Fibroblast of lung (primary cell): Measurements from ENCODE around the gene NFAT5.

Experiments
- CTCF ChIP-seq, 2 donors: IDR thresholded peaks in 1 of 2; conservative IDR thresholded peaks in 1 of 2; 1 replicate in 1 of 2; 2 replicates in 1 of 2; pipeline ENCODE4 v1.5.1; 2011 to 2012; ENCODE audit warnings: low read length in 2 of 2, control low read depth in 1 of 2, inconsistent platforms in 1 of 2, low read depth in 1 of 2, mild to moderate bottlenecking in 1 of 2
- EZH2 ChIP-seq: IDR thresholded peaks from 2 replicates; pipeline ENCODE4 v1.5.1; 2012; ENCODE audit warnings: low read length, control low read depth, mild to moderate bottlenecking; ENCODE audit errors: missing control alignments

DNA sequence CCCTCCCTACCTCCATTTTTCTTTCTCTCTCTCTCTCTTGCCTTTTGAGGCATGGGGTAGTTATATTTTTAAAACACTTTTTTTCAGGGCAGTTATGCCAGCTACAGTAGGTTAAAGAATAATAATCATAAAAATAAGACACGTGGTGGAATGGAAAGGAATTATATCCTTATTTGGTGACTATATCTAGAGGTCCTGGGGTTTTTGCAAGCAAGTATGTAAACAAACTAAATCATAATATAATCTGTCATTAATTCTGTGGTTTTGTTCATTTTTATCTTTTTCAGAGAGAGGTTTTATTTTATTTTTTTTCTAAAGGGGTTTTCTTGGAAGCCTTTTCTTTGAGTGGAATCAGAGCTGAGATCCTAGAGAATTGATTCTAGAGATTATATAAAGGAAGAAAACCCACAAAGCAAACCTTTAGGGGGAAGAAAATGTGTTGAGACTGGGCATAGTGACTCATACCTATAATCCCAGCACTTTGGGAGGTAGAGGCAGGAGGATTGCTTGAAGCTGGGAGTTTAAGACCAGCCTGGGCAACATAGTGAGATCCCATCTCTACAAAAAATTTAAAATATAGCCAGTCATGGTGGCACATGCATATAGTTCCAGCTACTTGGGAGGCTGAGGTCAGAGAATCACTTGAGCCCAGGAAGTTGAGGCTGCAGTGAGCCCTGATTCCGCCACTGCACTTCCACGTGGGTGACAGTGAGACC, 107.4 kb downstream of the NFAT5 start:
- TF ChIP-seq EZH2 (no peak), CTCF (conservative IDR thresholded peaks at IDR 0.05 in 1 of 2, IDR thresholded peaks at IDR 0.05 in 1 of 2; ENCODE audit: low read depth in 1 of 2, low read length in 2 of 2) (no peak)
